Renal cortex interstitium (tissue), 15 donors: ENCODE results near the gene C19orf18. TPM values are rescaled to one million over a fixed set of nuclear protein-coding genes. Genes with fewer than 3 reads are reported as not detected.
"Not testable (repeated sequence)": the region's sequence is repeated elsewhere in the genome, so short reads cannot be mapped to it uniquely, and the experiment has no call there.

Experiments
- DNase-seq, 11 donors: peaks; one replicate each; pipeline ENCODE4 v3.0.0-alpha.2; 2013; ENCODE audit warnings: low read depth in 9 of 11, low spot score in 4 of 11; ENCODE audit errors: extremely low read depth in 1 of 11
- long read RNA-seq, 16 experiments: transcript quantifications; one replicate each; lab custom pipeline, GENCODE V29; 2026
- polyA plus RNA-seq, 3 donors: library from polyadenylated mRNA; unstranded; fragments of 120-200 nt; gene quantifications; one replicate each; pipeline ENCODE4 v1.2.1, GENCODE V29; 2013; ENCODE audit not compliant: insufficient read length in 3 of 3

C19orf18 gene
- polyA plus RNA-seq: 1 to 10 TPM; 1.4 to 3.1 (median 1.7) TPM
- long read RNA-seq, donor 1: 0 reads
- long read RNA-seq, donor 2: 0 reads
- long read RNA-seq, donor 3: 0 reads
- long read RNA-seq, donor 4, partial matches to known transcripts: 5 of 5 reads
- long read RNA-seq, donor 4, other reads (novel, unspliced or antisense): 0 of 5 reads
- long read RNA-seq, donor 5: 0 reads
- long read RNA-seq, donor 6: 0 reads
- long read RNA-seq, donor 7: 0 reads
- long read RNA-seq, donor 8: 0 reads
- long read RNA-seq, donor 9: 0 reads
- long read RNA-seq, donor 10: 0 reads
- long read RNA-seq, donor 11: 0 reads
- long read RNA-seq, donor 12: 0 reads
- long read RNA-seq, donor 13: 0 reads
- long read RNA-seq, donor 14: 0 reads
- long read RNA-seq, donor 15: 0 reads
- long read RNA-seq, donor 16: 0 reads

GRCh38 chr19:57974434-57974833, at the start of gene C19orf18:
Gene C19orf18, minus strand, starts transcription at chr19:57974534. Its CDS starts 102 bp downstream, at chr19:57974432.
- DNase-seq: no peak

DNA sequence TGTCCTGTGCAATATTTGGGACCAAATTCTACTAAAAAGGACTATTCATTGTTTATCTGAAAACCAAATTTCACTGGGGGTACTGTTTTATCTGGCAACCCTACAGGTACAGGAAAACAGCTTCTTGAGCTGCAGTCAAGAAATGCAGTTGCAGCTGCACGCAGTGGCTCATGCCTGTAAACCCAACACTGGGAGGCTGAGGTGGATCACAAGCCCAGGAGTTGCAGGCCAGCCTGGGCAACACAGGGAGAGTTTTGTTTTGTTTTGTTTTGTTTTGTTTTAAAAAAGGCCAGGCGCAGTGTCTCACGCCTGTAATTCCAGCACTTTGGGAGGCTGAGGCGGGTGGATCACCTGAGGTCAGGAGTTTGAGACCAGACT, 47.9 kb upstream of the C19orf18 start:
- no peak for DNase-seq

GRCh38 chr19:58021541-58022282, 47.4 kb upstream of the C19orf18 start:
- DNase-seq: peak in 10 of 11 donors; percentile 60 to 88 (median 76)

DNA sequence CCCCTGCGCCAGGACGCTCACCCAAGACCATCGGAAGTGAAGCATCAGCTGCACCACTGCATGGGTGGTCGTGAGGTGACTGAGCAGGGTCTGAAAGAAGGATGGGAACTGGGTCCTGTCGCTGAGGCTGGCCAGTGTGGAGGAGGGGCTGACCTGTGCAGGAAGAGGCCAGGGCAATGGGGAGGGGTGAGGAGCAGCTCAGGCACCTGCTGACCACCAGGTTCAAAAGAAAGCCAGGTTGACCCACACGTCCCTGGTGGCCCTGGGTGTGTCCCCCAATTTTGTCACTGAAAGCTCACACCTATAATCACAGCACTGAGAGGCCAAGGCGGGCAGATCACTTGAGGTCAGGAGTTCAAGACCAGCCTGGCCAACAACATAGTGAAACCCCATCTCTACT, 45.8 kb upstream of the C19orf18 start:
- no peak for DNase-seq

DNA sequence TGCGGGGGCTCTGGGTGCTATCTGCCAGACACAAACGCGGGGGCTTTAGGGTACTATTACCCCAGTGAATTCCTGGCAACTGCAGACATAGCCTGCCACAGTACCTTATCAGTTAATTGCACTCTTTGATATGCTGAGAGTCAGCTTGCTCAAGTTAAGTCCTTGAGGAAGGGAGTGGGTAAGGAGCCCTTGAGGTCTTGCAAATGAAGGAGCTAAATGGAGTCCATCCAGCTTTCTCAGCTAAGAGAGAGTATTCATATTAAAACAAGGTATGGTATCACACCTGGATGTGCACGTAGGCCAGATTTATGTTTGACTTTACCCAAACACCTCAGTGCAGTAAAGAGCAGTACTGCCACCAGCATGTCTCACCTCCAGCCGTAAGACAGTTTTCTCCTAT, 39.8 kb upstream of the C19orf18 start:
- DNase-seq: no peak

- no peak for DNase-seq
These were observed 36.2 kb upstream of the C19orf18 start for GRCh38 chr19:58010507-58010906.

- peak; percentile 88 to 95 (median 91) for DNase-seq
These were observed 35.5 kb upstream of the C19orf18 start for GRCh38 chr19:58009666-58010301.

DNA sequence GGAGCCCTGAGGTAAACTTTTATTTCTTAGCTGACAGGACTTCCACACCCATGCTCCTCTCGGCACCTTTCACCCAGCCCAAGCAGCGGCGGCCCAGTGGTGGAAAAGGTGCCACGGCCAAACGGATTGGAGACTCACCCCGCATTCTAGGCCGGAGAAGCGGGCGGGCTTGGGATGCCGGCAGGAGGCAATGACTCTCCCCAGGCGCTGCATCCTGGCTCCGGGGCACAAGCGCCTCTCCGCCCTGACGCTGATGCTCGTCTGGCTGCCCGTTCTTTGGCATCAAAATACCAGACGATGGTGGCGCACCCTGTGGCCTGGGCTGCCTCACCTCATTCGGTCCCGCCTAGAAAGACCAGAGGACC, 34.9 kb upstream of the C19orf18 start:
- no peak for DNase-seq

DNA sequence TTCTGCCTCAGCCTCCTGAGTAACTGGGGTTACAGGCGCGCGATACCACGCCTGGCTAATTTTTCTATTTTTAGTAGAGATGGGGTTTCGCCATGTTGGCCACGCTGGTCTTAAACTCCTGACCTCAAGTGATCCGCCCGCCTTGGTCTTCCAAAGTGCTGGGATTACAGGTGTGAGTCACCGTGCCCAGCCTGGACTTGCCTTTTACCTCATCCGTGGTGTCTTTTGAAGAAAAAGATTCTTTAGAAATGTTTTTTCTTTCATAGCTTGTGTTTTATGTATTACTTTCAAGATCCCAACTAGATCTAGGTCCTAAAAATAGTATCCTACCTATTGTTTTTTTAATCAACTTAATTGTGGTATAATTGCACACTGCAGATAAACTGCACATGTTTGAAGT, 34.5 kb upstream of the C19orf18 start:
- DNase-seq: not testable (repeated sequence)

- DNase-seq: no peak
These were observed 33.0 kb upstream of the C19orf18 start for GRCh38 chr19:58007285-58007684.

GRCh38 chr19:58003174-58003828, 29.0 kb upstream of the C19orf18 start:
- no peak for DNase-seq

- DNase-seq: peak; percentile 75 to 87 (median 85)
These were observed 28.2 kb upstream of the C19orf18 start, which contains the start of gene ZNF606 for GRCh38 chr19:58002384-58003173. Gene ZNF606, minus strand, starts transcription at chr19:58002820. Its CDS starts 1,501 bp downstream, at chr19:58001319.

DNA sequence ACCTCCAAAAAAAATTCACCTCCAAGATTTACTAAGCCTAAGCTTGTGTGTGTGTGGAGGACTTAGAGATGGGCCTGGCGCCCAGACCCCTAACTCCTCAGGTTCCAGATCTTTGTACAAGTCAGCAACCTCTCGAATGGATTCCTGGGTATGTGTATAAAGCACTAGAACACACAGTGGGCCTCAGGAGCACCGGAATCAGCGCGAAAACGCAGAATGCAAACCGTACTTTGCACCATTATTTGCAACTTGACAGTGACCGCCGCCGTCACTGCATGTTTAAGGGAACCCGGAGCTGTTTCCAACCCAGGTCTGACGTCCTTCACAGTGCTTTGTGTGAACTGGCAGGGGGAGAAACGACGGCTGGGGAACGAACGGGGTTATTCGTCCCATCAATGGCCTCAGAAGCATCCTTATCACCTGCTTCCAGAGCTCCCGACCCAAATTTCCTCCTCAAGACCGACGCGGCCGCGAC, 27.6 kb upstream of the C19orf18 start:
- DNase-seq: peak in 2 of 11 donors; percentile 21 to 29

GRCh38 chr19:58000677-58001076, 26.3 kb upstream of the C19orf18 start:
- no peak for DNase-seq

DNA sequence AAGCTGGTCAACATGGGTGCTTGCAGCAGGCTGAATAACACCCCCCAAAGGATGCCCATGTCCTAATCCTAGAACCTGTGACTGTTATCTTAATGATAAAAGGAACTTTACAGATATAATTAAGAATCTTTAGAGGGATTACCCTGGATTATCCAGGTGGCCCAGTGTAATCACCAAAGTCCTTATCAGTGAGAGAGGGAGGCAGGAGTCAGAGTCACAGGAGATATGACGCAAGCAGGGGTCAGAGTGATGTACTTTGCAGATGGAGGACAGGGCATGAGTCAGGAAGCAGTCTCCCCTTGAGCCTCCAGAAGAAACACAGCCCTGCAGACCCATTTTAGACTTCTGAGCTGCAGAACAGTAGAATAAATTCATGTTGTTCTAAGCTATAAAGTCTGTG, 18.5 kb upstream of the C19orf18 start:
- DNase-seq: no peak

GRCh38 chr19:57978586-57979289, 4.4 kb upstream of the C19orf18 start:
- DNase-seq: no peak

DNA sequence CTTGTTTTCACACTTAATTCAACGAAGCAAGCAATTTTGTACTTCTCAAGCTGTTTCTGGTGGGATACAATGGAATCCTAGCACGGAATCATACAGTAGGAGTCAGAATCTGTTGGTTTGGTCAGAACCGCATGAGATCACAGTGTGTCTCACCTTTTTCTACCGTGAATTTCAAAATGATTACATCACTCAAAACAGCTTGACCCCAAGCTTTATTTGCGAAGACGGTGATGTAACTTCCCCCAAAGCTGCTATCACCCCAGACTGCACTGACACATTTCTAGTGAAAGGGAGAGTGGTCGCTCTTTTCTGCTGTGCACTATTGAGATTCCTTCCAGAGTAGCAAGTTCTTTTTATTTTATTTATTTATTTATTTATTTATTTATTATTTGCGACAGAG, 9.6 kb downstream of the C19orf18 start:
- DNase-seq: no peak

DNA sequence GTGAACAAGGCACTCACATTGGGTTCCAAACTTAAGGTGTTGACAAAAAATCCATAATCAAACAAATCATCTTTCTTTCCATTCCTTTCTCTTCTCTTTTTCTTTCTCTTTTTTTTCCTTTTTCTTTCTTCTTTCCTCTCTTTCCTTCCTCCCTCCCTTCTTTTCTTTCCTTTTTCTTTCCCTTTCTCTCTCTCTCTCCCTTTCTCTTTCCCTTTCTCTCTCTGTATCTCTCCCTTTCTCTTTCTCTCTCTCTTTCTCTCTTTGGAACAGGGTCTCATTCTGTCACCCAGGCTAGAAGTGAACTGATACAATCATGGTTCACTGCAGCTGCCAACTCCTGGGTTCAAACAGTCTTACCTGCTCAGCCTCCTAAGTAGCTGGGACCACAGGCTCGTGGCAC, 12.5 kb downstream of the C19orf18 start:
- DNase-seq: no peak
